HepG2 (cell line): ENCODE data around the gene DST. TPM values are rescaled to one million over a fixed set of nuclear protein-coding genes. Genes with fewer than 3 reads are reported as not detected.

Experiments
- ADNP ChIP-seq: sonication (generic); formaldehyde crosslinking; IDR thresholded peaks from 2 replicates; pipeline ENCODE4 v1.4.0; 2020; ENCODE audit warnings: missing genetic modification reagents
- AFF4 ChIP-seq: sonication (generic); formaldehyde crosslinking; IDR thresholded peaks from 2 replicates; pipeline ENCODE4 v1.4.0; 2020; ENCODE audit warnings: missing genetic modification reagents
- MTF1 ChIP-seq: sonication (generic); formaldehyde crosslinking; IDR thresholded peaks from 2 replicates; pipeline ENCODE4 v1.5.0; 2020; ENCODE audit warnings: missing genetic modification reagents
- NCOR1 ChIP-seq: fragments of 200-600 bp; sonication (generic); IDR thresholded peaks from 2 replicates; pipeline ENCODE4 v1.7.0; 2017; ENCODE audit warnings: antibody characterized with exemption, low read length, borderline replicate concordance
- NFIC ChIP-seq: IDR thresholded peaks from 2 replicates; pipeline ENCODE4 v1.6.1; 2012; ENCODE audit warnings: mild to moderate bottlenecking, low read length, inconsistent platforms
- NPAS2 ChIP-seq: sonication (generic); formaldehyde crosslinking; IDR thresholded peaks from 2 replicates; pipeline ENCODE4 v1.8.0; 2022; ENCODE audit warnings: mild to moderate bottlenecking, missing genetic modification reagents, borderline replicate concordance
- RNF219 ChIP-seq: sonication (generic); formaldehyde crosslinking; IDR thresholded peaks from 2 replicates; pipeline ENCODE4 v1.5.0; 2020; ENCODE audit warnings: mild to moderate bottlenecking, missing genetic modification reagents
- SMAD3 ChIP-seq: sonication (generic); formaldehyde crosslinking; IDR thresholded peaks from 2 replicates; pipeline ENCODE4 v1.4.0; 2020; ENCODE audit warnings: missing genetic modification reagents
- SP1 ChIP-seq, 2 experiments: fragments of 450-650 bp in 1 of 2; sonication (generic) in 1 of 2; formaldehyde crosslinking in 1 of 2; IDR thresholded peaks; 2 replicates each; pipeline versions ENCODE4 v1.4.0 to v1.6.1; 2016 to 2020; ENCODE audit warnings: missing genetic modification reagents in 1 of 2
- SP2 ChIP-seq: sonication (generic); formaldehyde crosslinking; IDR thresholded peaks from 2 replicates; pipeline ENCODE4 v1.5.1; 2020; ENCODE audit warnings: mild to moderate bottlenecking, missing genetic modification reagents
- SRSF4 ChIP-seq: fragments of 200-400 bp; formaldehyde crosslinking; IDR thresholded peaks from one replicate; pipeline ENCODE4 v1.6.1; 2018; ENCODE audit warnings: mild to moderate bottlenecking, low read depth, low read length, moderate library complexity; ENCODE audit not compliant: poor library complexity, severe bottlenecking
- SRSF9 ChIP-seq: fragments of 200-400 bp; formaldehyde crosslinking; IDR thresholded peaks from 2 replicates; pipeline ENCODE4 v1.6.1; 2018; ENCODE audit warnings: borderline replicate concordance, mild to moderate bottlenecking, low read depth, low read length; ENCODE audit not compliant: insufficient read depth, poor library complexity, severe bottlenecking
- ZBTB38 ChIP-seq: sonication (generic); formaldehyde crosslinking; IDR thresholded peaks from 2 replicates; pipeline ENCODE4 v1.5.1; 2020; ENCODE audit warnings: mild to moderate bottlenecking, missing genetic modification reagents
- ZNF136 ChIP-seq: sonication (generic); formaldehyde crosslinking; IDR thresholded peaks from 2 replicates; pipeline ENCODE4 v1.8.1; 2022; ENCODE audit warnings: low read depth, mild to moderate bottlenecking, moderate library complexity, missing genetic modification reagents
- ZNF292 ChIP-seq: sonication (generic); formaldehyde crosslinking; IDR thresholded peaks from 2 replicates; pipeline ENCODE4 v1.8.1; 2022; ENCODE audit warnings: mild to moderate bottlenecking, low read depth, missing genetic modification reagents, borderline replicate concordance
- ZNF749 ChIP-seq: sonication (generic); formaldehyde crosslinking; IDR thresholded peaks from 2 replicates; pipeline ENCODE4 v1.8.0; 2022; ENCODE audit warnings: mild to moderate bottlenecking, missing genetic modification reagents, moderate library complexity, borderline replicate concordance
- polyA plus RNA-seq, 8 experiments: library from polyadenylated mRNA; depleted of rRNA in 3 of 8; stranded (reverse) in 7 of 8; unstranded in 1 of 8; fragments of >200 nt; fragmentation: Illumina TruSeq in 4 of 8; extraction: Trizol in 4 of 8; gene quantifications; 2 replicates each; pipeline versions ENCODE4 v1.2.1 to v1.2.3, GENCODE V29; 2011 to 2016; ENCODE audit warnings: low read depth in 4 of 8, missing spikeins in 1 of 8, mixed read lengths in 1 of 8; ENCODE audit not compliant: insufficient read depth in 1 of 8
- total RNA-seq, 5 experiments: library from RNA; depleted of rRNA; stranded (reverse); fragments of >200 nt; fragmentation: Illumina TruSeq; extraction: Trizol; gene quantifications; 2 replicates each; pipeline ENCODE4 v1.2.3, GENCODE V29; 2016; ENCODE audit warnings: low read depth in 1 of 5
- TF ChIP-seq, protein P1 (sequence below): sonication (generic); formaldehyde crosslinking; IDR thresholded peaks from 2 replicates; pipeline ENCODE4 v1.8.1; 2023; ENCODE audit warnings: missing genetic modification reagents, inconsistent platforms, borderline replicate concordance
- TF ChIP-seq, protein P2 (sequence below): sonication (generic); formaldehyde crosslinking; IDR thresholded peaks from 2 replicates; pipeline ENCODE4 v1.4.0; 2020; ENCODE audit warnings: mild to moderate bottlenecking, low read depth, missing genetic modification reagents

DST gene
- total and polyA plus RNA-seq, 2 of the 13 experiments (the other 11 are each of a cell fraction or from before 2014, with no cell fraction given) = 64.4 to 89.0 TPM

DNA sequence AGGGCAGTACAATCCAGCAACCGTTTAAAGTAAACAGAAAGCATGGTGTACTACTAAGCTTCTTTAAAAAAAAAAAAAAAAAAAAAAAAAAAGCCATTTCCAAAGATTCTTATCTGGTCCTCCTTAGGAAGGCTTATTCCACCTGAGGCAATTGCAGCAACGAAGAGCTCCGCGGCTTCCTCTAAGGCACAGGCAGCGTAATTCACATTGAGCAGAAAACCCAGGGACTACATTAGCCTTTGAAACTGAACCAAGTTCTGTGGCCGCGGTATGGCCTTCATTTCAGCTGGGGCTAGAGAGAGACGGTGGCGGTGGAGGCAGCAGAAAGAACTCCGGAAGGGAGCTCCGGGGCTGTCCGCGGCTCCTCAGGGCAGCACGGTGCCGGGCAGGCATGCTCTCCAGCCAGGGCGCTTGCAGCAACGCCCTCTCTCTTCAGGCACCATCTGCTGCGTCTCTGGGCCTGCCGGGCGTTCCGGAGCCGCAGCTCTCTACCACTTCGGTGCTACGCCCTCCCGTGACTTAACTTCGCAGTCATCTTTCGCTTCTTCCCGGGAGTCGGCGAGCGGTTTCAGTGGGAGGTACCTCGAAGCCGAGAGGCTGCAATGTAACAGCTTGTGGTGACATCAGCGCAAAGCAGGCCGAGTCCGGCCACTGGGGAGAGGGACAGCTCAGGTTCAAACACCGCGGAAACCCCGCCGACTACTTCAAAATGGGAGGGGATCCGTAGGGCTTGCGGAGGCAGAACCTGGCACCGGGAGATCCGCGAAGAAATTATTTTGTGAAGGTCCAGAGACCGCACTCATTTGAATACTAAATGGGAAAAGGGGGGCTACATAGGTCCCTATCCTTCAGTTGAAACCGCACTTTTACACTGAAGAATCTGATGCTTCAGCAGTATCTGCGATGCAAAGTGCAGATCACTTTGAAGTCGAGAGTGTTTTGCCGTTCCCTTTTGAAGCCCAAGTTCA is 100.0 kb downstream of the DST start (continued):
- TF ChIP-seq ZNF136 (CRISPR knock-in tag) = 0 out of 2 replicates have a peak, but pooled peaks have one; percentile 89
- TF ChIP-seq ZNF749 = peak; percentile 87
- no peak for TF ChIP-seq NFIC
- TF ChIP-seq, protein P1, sequence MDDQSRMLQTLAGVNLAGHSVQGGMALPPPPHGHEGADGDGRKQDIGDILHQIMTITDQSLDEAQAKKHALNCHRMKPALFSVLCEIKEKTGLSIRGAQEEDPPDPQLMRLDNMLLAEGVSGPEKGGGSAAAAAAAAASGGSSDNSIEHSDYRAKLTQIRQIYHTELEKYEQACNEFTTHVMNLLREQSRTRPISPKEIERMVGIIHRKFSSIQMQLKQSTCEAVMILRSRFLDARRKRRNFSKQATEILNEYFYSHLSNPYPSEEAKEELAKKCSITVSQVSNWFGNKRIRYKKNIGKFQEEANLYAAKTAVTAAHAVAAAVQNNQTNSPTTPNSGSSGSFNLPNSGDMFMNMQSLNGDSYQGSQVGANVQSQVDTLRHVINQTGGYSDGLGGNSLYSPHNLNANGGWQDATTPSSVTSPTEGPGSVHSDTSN = no peak
- TF ChIP-seq ADNP (CRISPR knock-in tag) = no peak
- TF ChIP-seq ZNF292 (CRISPR knock-in tag) = peak; percentile 99
- no peak for TF ChIP-seq SRSF4
- no peak for TF ChIP-seq MTF1 (CRISPR knock-in tag)
- peak; percentile 81; the same call in 1 of the 2 replicates for TF ChIP-seq NCOR1
- peak; percentile 49; the same call in 1 of the 2 replicates for TF ChIP-seq AFF4 (CRISPR knock-in tag)
- TF ChIP-seq NPAS2 (CRISPR knock-in tag) = no peak
- TF ChIP-seq, protein P2, sequence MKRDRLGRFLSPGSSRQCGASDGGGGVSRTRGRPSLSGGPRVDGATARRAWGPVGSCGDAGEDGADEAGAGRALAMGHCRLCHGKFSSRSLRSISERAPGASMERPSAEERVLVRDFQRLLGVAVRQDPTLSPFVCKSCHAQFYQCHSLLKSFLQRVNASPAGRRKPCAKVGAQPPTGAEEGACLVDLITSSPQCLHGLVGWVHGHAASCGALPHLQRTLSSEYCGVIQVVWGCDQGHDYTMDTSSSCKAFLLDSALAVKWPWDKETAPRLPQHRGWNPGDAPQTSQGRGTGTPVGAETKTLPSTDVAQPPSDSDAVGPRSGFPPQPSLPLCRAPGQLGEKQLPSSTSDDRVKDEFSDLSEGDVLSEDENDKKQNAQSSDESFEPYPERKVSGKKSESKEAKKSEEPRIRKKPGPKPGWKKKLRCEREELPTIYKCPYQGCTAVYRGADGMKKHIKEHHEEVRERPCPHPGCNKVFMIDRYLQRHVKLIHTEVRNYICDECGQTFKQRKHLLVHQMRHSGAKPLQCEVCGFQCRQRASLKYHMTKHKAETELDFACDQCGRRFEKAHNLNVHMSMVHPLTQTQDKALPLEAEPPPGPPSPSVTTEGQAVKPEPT (CRISPR knock-in tag) = peak; percentile 95
- no peak; the same call in 1 of the 2 replicates for TF ChIP-seq RNF219 (CRISPR knock-in tag)
- TF ChIP-seq SP1 (IDR thresholded peaks at IDR 0.05) = no peak
- peak; percentile 43; the same call in 1 of the 2 replicates for TF ChIP-seq SP1 (CRISPR knock-in tag; IDR thresholded peaks at IDR 0.05)
- no peak for TF ChIP-seq SRSF9
- TF ChIP-seq SMAD3 (CRISPR knock-in tag) = peak; percentile 84
- peak; percentile 49; the same call in 1 of the 2 replicates for TF ChIP-seq SP2 (CRISPR knock-in tag)
- TF ChIP-seq ZBTB38 (CRISPR knock-in tag) = peak; percentile 91; the same call in 1 of the 2 replicates
